ENCODE results near the gene GALNT10.

DNA sequence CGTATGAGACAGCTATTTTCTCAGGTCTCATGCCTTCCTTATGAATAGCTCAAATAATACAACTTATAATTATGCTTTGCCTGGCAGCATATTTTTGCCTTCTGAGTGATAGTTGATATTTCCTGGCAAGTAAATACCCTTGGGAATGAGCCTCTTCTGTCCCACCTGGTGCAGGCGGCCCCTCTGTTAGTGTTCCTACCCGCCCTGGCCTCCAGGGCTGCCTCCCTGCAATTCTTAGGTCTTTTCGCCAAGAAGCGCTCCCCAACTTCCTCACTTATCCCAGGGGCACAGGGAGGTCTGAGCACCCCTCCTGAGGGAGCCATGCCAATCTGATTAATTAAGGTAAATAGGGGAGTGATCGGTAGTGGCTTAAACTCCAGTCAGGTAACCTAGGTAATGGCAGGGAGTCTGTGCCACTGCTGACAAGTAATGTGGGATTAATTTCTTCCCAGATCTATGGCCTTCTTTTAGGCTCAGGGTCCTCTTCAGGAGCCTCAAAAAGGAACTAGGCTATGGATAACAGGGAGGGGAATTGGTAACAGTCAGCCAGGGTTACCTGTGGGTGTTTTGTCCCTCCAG is 81.5 kb downstream of the GALNT10 start:
- TF ChIP-seq CTCF (IDR thresholded peaks at IDR 0.05; ENCODE audit: poor library complexity) (no peak), EZH2phosphoT487 (IDR thresholded peaks at IDR 0.05; ENCODE audit: low read depth, severe bottlenecking, unreplicated experiment) (no peak), EZH2 (IDR thresholded peaks at IDR 0.05; ENCODE audit: borderline replicate concordance) (no peak)
